Measurements from ENCODE around the gene C1orf141.

- no peak for TF ChIP-seq CTCF (IDR thresholded peaks at IDR 0.05)
- TF ChIP-seq POLR2AphosphoS5 (IDR thresholded peaks at IDR 0.05), result no peak
- TF ChIP-seq EP300 (IDR thresholded peaks at IDR 0.05; ENCODE audit: low read depth), result no peak
These were observed 11.8 kb upstream of the C1orf141 start for GRCh38 chr1:67146539-67146938.

All from transverse colon (tissue), 4 donors.